K562 (cell line): ENCODE results near the gene FAM236C.
"Not testable (repeated sequence)": the region's sequence is repeated elsewhere in the genome, so short reads cannot be mapped to it uniquely, and the experiment has no call there.

ENCODE experiments used
- CBX8 ChIP-seq: fragments of 200-600 bp; sonication (generic); IDR thresholded peaks from 2 replicates; pipeline ENCODE4 v1.6.1; 2012; ENCODE audit warnings: borderline replicate concordance, mixed run types, low read depth, mild to moderate bottlenecking, moderate library complexity, mixed read lengths, low read length, control low read depth, inconsistent platforms; ENCODE audit not compliant: poor library complexity, severe bottlenecking; ENCODE audit errors: extremely low read depth
- EP300 ChIP-seq: IDR thresholded peaks from 2 replicates; pipeline ENCODE4 v1.6.1; 2012; ENCODE audit warnings: low read length, improper control_type of control experiment
- EZH2 ChIP-seq: IDR thresholded peaks from 2 replicates; pipeline ENCODE4 v1.6.1; 2012; ENCODE audit warnings: low read depth, mild to moderate bottlenecking, inconsistent platforms, low read length, borderline replicate concordance
- GMEB1 ChIP-seq: fragments of 250-450 bp; sonication (Bioruptor Pico); IDR thresholded peaks from 2 replicates; pipeline ENCODE4 v1.4.0; 2020; ENCODE audit warnings: mild to moderate bottlenecking
- POLR2A ChIP-seq: fragments of 450-650 bp; conservative IDR thresholded peaks from 2 replicates; pipeline ENCODE4 v1.6.1; 2016
- RBM39 ChIP-seq: fragments of 200-400 bp; formaldehyde crosslinking; optimal IDR thresholded peaks from 2 replicates; pipeline ENCODE3; 2018; ENCODE audit warnings: low read depth, low read length
- RFX5 ChIP-seq: IDR thresholded peaks from 2 replicates; pipeline ENCODE4 v1.6.1; 2011; ENCODE audit warnings: low read depth, mild to moderate bottlenecking, improper control_type of control experiment, low read length
- U2AF1 ChIP-seq: fragments of 200-400 bp; formaldehyde crosslinking; optimal IDR thresholded peaks from 2 replicates; pipeline ENCODE3; 2017; ENCODE audit warnings: mild to moderate bottlenecking, low read depth, low read length, moderate library complexity
- ZBTB17 ChIP-seq: fragments of 450-650 bp; formaldehyde crosslinking; IDR thresholded peaks from 2 replicates; pipeline ENCODE4 v1.4.0; 2020; ENCODE audit warnings: mild to moderate bottlenecking
- ZFP30 ChIP-seq: fragments of 250-450 bp; sonication (Bioruptor Pico); IDR thresholded peaks from 2 replicates; pipeline ENCODE4 v1.8.0; 2022; ENCODE audit warnings: moderate library complexity, mild to moderate bottlenecking, inconsistent platforms, borderline replicate concordance
- ZNF133 ChIP-seq: fragments of 250-450 bp; sonication (Bioruptor Pico); IDR thresholded peaks from 2 replicates; pipeline ENCODE4 v1.4.0; 2020; ENCODE audit warnings: mild to moderate bottlenecking
- ZNF146 ChIP-seq: IDR thresholded peaks from one replicate; pipeline ENCODE4 v1.6.1; 2018; ENCODE audit warnings: missing compliant biosample characterization; ENCODE audit not compliant: unreplicated experiment

- not testable (repeated sequence) for TF ChIP-seq ZBTB17 (CRISPR knock-in tag); POLR2A; RBM39; EP300; CBX8; ZNF133; RFX5; GMEB1 (CRISPR knock-in tag); EZH2; ZFP30 (CRISPR knock-in tag); U2AF1; ZNF146 (CRISPR knock-in tag)
Measured at GRCh38 chrX:72942272-72942671, 29.9 kb downstream of the FAM236C start.
